Astrocyte (in vitro differentiated cells and primary cell): ENCODE measurements around the gene CD80. TPM values are rescaled to one million over a fixed set of nuclear protein-coding genes. Genes with fewer than 3 reads are reported as not detected.
A peak's percentile ranks its signal among the peaks of the same experiment; 100 is the strongest.

Source experiments
- DNase-seq: peaks from one replicate; pipeline ENCODE4 v3.0.0-alpha.2; 2010; ENCODE audit warnings: low read depth
- FAIRE-seq: peaks from 2 replicates; lab custom pipeline; 2011; peaks lifted over from hg19 to GRCh38; lab: Jason Lieb, UNC
- H2AFZ ChIP-seq: 2 replicates; pipeline ENCODE4 v1.6.0; 2012; ENCODE audit warnings: low read depth, low read length, inconsistent platforms
- H3K27ac ChIP-seq: 2 replicates; pipeline ENCODE4 v1.5.1; 2011; ENCODE audit warnings: low read depth, low read length, inconsistent platforms
- H3K27me3 ChIP-seq: 2 replicates; pipeline ENCODE4 v1.6.0; 2011; ENCODE audit warnings: low read length, inconsistent platforms; ENCODE audit not compliant: insufficient read depth
- H3K36me3 ChIP-seq: 2 replicates; pipeline ENCODE4 v1.5.1; 2011; ENCODE audit warnings: low read length, inconsistent platforms; ENCODE audit not compliant: insufficient read depth
- H3K4me1 ChIP-seq: 2 replicates; pipeline ENCODE4 v1.5.1; 2011; ENCODE audit warnings: low read length, inconsistent platforms; ENCODE audit not compliant: insufficient read depth
- H3K4me2 ChIP-seq: 2 replicates; pipeline ENCODE4 v1.6.0; 2012; ENCODE audit warnings: low read length, inconsistent platforms
- H3K4me3 ChIP-seq: 2 replicates; pipeline ENCODE4 v1.5.1; 2011; ENCODE audit warnings: low read depth, mild to moderate bottlenecking, low read length, inconsistent platforms; ENCODE audit not compliant: insufficient read depth
- H3K79me2 ChIP-seq: 2 replicates; pipeline ENCODE4 v1.6.0; 2012; ENCODE audit warnings: mild to moderate bottlenecking, low read length, inconsistent platforms; ENCODE audit not compliant: insufficient read depth
- H3K9ac ChIP-seq: 2 replicates; pipeline ENCODE4 v1.6.0; 2012; ENCODE audit warnings: mild to moderate bottlenecking, low read length, inconsistent platforms
- H3K9me3 ChIP-seq: 2 replicates; pipeline ENCODE4 v1.5.1; 2012; ENCODE audit warnings: low read depth, mild to moderate bottlenecking, low read length, inconsistent platforms; ENCODE audit not compliant: insufficient read depth
- H4K20me1 ChIP-seq: 2 replicates; pipeline ENCODE4 v1.6.0; 2012; ENCODE audit warnings: low read length, inconsistent platforms; ENCODE audit not compliant: insufficient read depth
- H3K27ac Mint-ChIP-seq: one replicate; pipeline ENCODE4 v1.8.0; 2021; ENCODE audit warnings: mild to moderate bottlenecking, mixed read lengths; ENCODE audit not compliant: unreplicated experiment
- H3K27me3 Mint-ChIP-seq: one replicate; pipeline ENCODE4 v1.8.0; 2021; ENCODE audit warnings: low read depth, mixed read lengths; ENCODE audit not compliant: unreplicated experiment
- H3K36me3 Mint-ChIP-seq: one replicate; pipeline ENCODE4 v1.8.0; 2021; ENCODE audit warnings: low read depth, mixed read lengths; ENCODE audit not compliant: unreplicated experiment
- H3K4me1 Mint-ChIP-seq: one replicate; pipeline ENCODE4 v1.8.0; 2021; ENCODE audit warnings: low read depth, mixed read lengths; ENCODE audit not compliant: unreplicated experiment
- H3K4me3 Mint-ChIP-seq: one replicate; pipeline ENCODE4 v1.8.0; 2021; ENCODE audit warnings: mild to moderate bottlenecking, moderate library complexity, mixed read lengths; ENCODE audit not compliant: unreplicated experiment
- H3K9me3 Mint-ChIP-seq: one replicate; pipeline ENCODE4 v1.8.0; 2021; ENCODE audit warnings: mild to moderate bottlenecking, mixed read lengths; ENCODE audit not compliant: unreplicated experiment
- CTCF ChIP-seq: IDR thresholded peaks from 2 replicates; pipeline ENCODE4 v1.5.1; 2011; ENCODE audit warnings: low read depth, mild to moderate bottlenecking, inconsistent platforms, low read length, moderate library complexity; ENCODE audit not compliant: insufficient read depth
- EZH2 ChIP-seq: IDR thresholded peaks from 2 replicates; pipeline ENCODE4 v1.6.1; 2012; ENCODE audit warnings: mild to moderate bottlenecking, low read length, inconsistent platforms; ENCODE audit not compliant: insufficient read depth
- total RNA-seq: library from RNA; stranded (reverse); gene quantifications from 2 replicates; pipeline ENCODE4 v1.2.1, GENCODE V29; 2021

CD80 gene
- total RNA-seq, 1 donor from 2014 or later = not detected

GRCh38 chr3:119498186-119499011, 61.0 kb downstream of the CD80 start, which contains the start of gene TIMMDC1:
TSS of gene TIMMDC1 (plus strand) at chr3:119498547. CDS start at chr3:119498734, 187 bp downstream.
- H3K36me3 ChIP-seq = no peaks in the 10 kb centered on the region
- H3K4me1 ChIP-seq = peaks cover 16% of the 10 kb centered on the region
- peak; percentile 94 for DNase-seq
- H3K27ac Mint-ChIP-seq = peak within 1 kb of the TSS; percentile 99
- H3K4me2 ChIP-seq = peak within 1 kb of the TSS; percentile 94
- H3K36me3 Mint-ChIP-seq = peaks cover 2% of the 10 kb centered on the region
- TF ChIP-seq CTCF (no peak), EZH2 (no peak)
- peak within 1 kb of the TSS; percentile 91 for H3K27ac ChIP-seq
- no peaks in the 10 kb centered on the region for H3K27me3 Mint-ChIP-seq
- peak within 1 kb of the TSS; percentile 98 for H3K4me3 Mint-ChIP-seq
- peak within 1 kb of the TSS; percentile 91 for H2AFZ ChIP-seq
- H3K9me3 Mint-ChIP-seq = no peaks in the 10 kb centered on the region
- peak within 1 kb of the TSS; percentile 97 for H3K4me3 ChIP-seq
- no peaks in the 10 kb centered on the region for H4K20me1 ChIP-seq
- no peaks in the 10 kb centered on the region for H3K9me3 ChIP-seq
- FAIRE-seq = no peak
- H3K79me2 ChIP-seq = peaks cover 45% of the 10 kb centered on the region
- peaks cover 12% of the 10 kb centered on the region for H3K4me1 Mint-ChIP-seq
- H3K9ac ChIP-seq = peak within 1 kb of the TSS; percentile 96
- no peaks in the 10 kb centered on the region for H3K27me3 ChIP-seq

GRCh38 chr3:119497820-119498185, 61.6 kb downstream of the CD80 start:
- peaks cover under 1% of the 10 kb centered on the region for H3K9me3 Mint-ChIP-seq
- peaks cover 3% of the 10 kb centered on the region for H3K36me3 Mint-ChIP-seq

More at GRCh38 chr3:119497820-119498185, 61.6 kb downstream of the CD80 start:
- peak overlapping the region; percentile 94 for H3K4me2 ChIP-seq
- no peaks in the 10 kb centered on the region for H3K36me3 ChIP-seq
- no peak for FAIRE-seq
- H4K20me1 ChIP-seq = no peaks in the 10 kb centered on the region
- H3K9ac ChIP-seq = peak overlapping the region; percentile 96
- Mint-ChIP-seq H3K27me3 (no peaks in the 10 kb centered on the region), H3K27ac (peak overlapping the region; percentile 99), H3K4me3 (peak overlapping the region; percentile 98), H3K4me1 (peaks cover 12% of the 10 kb centered on the region)
- no peaks in the 10 kb centered on the region for H3K27me3 ChIP-seq
- peak; percentile 22 for DNase-seq
- peaks cover 16% of the 10 kb centered on the region for H3K4me1 ChIP-seq
- no peaks in the 10 kb centered on the region for H3K9me3 ChIP-seq
- peak overlapping the region; percentile 91 for H2AFZ ChIP-seq
- H3K27ac ChIP-seq = peak overlapping the region; percentile 91
- peaks cover 40% of the 10 kb centered on the region for H3K79me2 ChIP-seq
- TF ChIP-seq CTCF (no peak), EZH2 (no peak)
- peak overlapping the region; percentile 97 for H3K4me3 ChIP-seq
